ENCODE measurements around the gene MED29. TPM values are rescaled to one million over a fixed set of nuclear protein-coding genes. Genes with fewer than 3 reads are reported as not detected.

MED29 gene
- total RNA-seq, 1 donor from 2014 or later, result 28.2 TPM

DNA sequence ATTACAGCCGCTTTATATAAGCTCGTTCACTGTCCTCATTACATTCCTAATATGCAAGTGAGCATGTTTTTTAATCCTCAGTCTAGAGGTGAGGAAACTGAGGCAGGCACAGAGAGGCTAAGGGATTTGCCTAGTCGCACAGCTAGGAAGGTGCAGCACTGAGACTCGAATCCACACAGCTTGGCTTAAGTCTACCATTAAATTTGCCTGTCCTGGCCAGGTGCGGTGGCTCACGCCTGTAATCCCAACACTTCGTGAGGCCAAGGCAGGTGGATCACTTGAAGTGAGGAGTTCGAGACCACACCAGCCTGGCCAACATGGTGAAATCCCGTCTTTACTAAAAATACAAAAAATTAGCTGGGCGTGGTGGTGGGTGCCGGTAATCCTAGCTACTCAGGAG lies 36.5 kb downstream of the MED29 start:
- H3K4me3 ChIP-seq, result no peak overlapping the region
- H3K4me1 ChIP-seq, result peaks cover 10% of the 10 kb centered on the region
- no peaks in the 10 kb centered on the region for H3K36me3 ChIP-seq
- no peak overlapping the region for H3K4me2 ChIP-seq
- H3F3A ChIP-seq (ENCODE audit: low read depth), result peaks cover 51% of the 10 kb centered on the region
- Mint-ChIP-seq H3K4me1 (peaks cover 24% of the 10 kb centered on the region), H3K27me3 (ENCODE audit: insufficient read depth, low read depth) (peaks cover 4% of the 10 kb centered on the region), H3K4me3 (no peak overlapping the region), H3K27ac (no peak overlapping the region), H3K9me3 (no peaks in the 10 kb centered on the region), H3K36me3 (peaks cover 19% of the 10 kb centered on the region)
- H3K27me3 ChIP-seq, result no peaks in the 10 kb centered on the region
- no peak for DNase-seq (ENCODE audit: low spot score)
- no peak overlapping the region for H2AFZ ChIP-seq (replicated peaks)
- no peak overlapping the region for H3K9ac ChIP-seq
- H4K20me1 ChIP-seq (ENCODE audit: low read depth), result peaks cover 10% of the 10 kb centered on the region
- H3K79me2 ChIP-seq (ENCODE audit: low read depth), result peaks cover under 1% of the 10 kb centered on the region
- H3K27ac ChIP-seq, result no peak overlapping the region
- no peaks in the 10 kb centered on the region for H3K9me3 ChIP-seq (ENCODE audit: low read depth)
- no peak for TF ChIP-seq EZH2 (IDR thresholded peaks at IDR 0.05)
- no peak for TF ChIP-seq EZH2phosphoT487 (IDR thresholded peaks at IDR 0.05)
- TF ChIP-seq, protein P1, sequence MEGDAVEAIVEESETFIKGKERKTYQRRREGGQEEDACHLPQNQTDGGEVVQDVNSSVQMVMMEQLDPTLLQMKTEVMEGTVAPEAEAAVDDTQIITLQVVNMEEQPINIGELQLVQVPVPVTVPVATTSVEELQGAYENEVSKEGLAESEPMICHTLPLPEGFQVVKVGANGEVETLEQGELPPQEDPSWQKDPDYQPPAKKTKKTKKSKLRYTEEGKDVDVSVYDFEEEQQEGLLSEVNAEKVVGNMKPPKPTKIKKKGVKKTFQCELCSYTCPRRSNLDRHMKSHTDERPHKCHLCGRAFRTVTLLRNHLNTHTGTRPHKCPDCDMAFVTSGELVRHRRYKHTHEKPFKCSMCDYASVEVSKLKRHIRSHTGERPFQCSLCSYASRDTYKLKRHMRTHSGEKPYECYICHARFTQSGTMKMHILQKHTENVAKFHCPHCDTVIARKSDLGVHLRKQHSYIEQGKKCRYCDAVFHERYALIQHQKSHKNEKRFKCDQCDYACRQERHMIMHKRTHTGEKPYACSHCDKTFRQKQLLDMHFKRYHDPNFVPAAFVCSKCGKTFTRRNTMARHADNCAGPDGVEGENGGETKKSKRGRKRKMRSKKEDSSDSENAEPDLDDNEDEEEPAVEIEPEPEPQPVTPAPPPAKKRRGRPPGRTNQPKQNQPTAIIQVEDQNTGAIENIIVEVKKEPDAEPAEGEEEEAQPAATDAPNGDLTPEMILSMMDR (IDR thresholded peaks at IDR 0.05), result no peak

DNA sequence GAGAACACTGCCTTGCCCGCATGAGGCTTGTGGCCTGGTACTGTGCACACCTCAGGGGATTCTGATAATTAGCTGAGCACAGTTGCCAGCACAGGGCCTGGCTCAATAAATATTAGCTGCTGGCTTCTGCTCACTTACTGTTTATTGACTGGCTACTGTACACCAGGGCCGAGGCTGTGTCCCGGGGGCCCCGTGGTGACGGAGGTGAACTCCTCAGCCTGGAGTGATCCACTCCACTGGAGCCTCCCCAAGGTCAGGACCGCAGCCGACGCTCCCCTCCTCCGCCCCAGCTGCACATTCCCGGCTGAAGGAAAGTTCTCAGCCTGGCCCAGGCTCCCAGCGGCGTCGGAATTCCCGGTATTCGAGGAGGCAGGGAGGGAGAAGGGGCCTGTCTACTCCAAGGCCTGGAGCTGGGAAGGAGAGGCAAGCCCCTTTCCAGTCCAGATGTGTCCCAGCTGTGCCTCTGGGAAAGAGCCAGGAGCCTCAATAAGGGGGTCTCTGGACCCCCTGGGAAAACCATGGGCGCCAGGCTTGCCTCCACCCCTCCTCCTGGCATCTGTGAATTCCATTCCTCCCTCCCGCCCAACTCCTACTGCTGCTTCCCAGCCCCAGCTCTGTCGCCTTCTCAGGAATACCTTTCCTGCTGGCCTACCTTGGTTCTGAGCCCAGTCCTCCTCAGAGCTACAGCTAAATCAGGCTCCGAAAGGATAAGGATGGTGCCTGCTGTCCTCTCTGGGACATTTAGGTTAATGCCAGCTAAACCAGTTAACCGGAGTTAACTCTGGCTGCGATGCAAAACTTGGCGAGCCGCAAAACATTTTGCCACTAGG lies 37.3 kb downstream of the MED29 start:
- Histone ChIP-seq H2AFZ (replicated peaks) (no peak overlapping the region), H3K9ac (no peak overlapping the region), H3K79me2 (ENCODE audit: low read depth) (peaks cover 8% of the 10 kb centered on the region), H3K27me3 (no peaks in the 10 kb centered on the region), H3K4me1 (peaks cover 10% of the 10 kb centered on the region), H3F3A (ENCODE audit: low read depth) (peaks cover 59% of the 10 kb centered on the region), H3K4me2 (peak overlapping the region; percentile 56), H4K20me1 (ENCODE audit: low read depth) (peaks cover 15% of the 10 kb centered on the region), H3K27ac (peak overlapping the region; percentile 95), H3K36me3 (peaks cover 4% of the 10 kb centered on the region), H3K4me3 (no peak overlapping the region), H3K9me3 (ENCODE audit: low read depth) (no peaks in the 10 kb centered on the region)
- TF ChIP-seq, protein P1 (IDR thresholded peaks at IDR 0.05), result no peak
- TF ChIP-seq EZH2 (IDR thresholded peaks at IDR 0.05), result no peak
- H3K9me3 Mint-ChIP-seq, result no peaks in the 10 kb centered on the region
- H3K4me3 Mint-ChIP-seq, result peak overlapping the region; percentile 73
- DNase-seq (ENCODE audit: low spot score), result peak; percentile 91
- H3K4me1 Mint-ChIP-seq, result peaks cover 24% of the 10 kb centered on the region
- peaks cover 4% of the 10 kb centered on the region for H3K27me3 Mint-ChIP-seq (ENCODE audit: insufficient read depth, low read depth)
- peak overlapping the region; percentile 96 for H3K27ac Mint-ChIP-seq
- peaks cover 22% of the 10 kb centered on the region for H3K36me3 Mint-ChIP-seq

DNA sequence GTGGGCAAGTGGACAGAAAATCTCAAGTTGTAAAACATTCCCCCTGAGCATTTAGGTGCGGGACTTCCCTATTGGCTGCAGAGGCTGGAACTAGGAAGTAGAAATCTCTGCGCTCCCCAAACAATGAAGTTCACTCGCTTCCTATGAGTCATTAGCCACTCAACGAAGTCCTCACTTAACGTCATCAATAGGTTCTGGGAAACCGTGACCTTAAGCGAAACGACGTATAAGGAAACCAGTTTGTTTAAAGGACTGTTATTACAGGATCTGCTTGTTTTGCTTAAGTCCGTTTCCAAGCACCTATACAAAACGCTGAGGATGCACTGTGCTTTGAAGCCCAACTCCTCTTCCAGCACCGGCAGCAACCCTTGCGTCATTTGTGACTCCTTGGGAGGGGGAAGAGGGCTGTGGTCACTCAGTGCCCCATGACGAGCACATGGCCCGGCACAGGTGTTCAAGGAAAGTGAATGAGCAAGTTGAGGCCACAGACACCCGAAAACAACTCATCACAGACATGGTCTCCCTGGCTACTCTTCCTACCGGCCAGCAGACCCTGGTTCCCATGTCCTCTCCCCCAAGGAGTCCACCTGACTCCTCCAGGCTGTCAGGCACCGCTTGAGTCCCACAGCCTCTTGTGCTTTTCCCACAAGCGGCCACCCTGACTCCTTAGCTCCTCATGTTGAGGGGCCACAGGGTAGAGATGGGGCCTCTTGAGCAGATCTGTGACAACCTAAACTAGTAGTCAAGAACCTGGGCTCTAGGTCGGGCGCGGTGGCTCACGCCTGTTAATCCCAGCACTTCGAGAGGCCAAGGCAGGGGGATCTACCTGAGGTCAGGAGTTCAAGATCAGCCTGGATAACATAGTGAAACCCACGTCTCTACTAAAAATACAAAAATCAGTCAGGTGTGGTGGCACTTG lies 39.8 kb downstream of the MED29 start:
- Mint-ChIP-seq H3K4me1 (peaks cover 36% of the 10 kb centered on the region), H3K27me3 (ENCODE audit: insufficient read depth, low read depth) (peaks cover 2% of the 10 kb centered on the region), H3K27ac (peak overlapping the region; percentile 85), H3K36me3 (peaks cover 21% of the 10 kb centered on the region), H3K9me3 (no peaks in the 10 kb centered on the region), H3K4me3 (no peak overlapping the region)
- H3K4me1 ChIP-seq, result peaks cover 21% of the 10 kb centered on the region
- peaks cover 16% of the 10 kb centered on the region for H3K36me3 ChIP-seq
- no peak for TF ChIP-seq EZH2phosphoT487 (IDR thresholded peaks at IDR 0.05)
- TF ChIP-seq, protein P1 (IDR thresholded peaks at IDR 0.05), result no peak
- TF ChIP-seq EZH2 (IDR thresholded peaks at IDR 0.05), result no peak
- H3K4me3 ChIP-seq, result no peak overlapping the region
- H4K20me1 ChIP-seq (ENCODE audit: low read depth), result peaks cover 32% of the 10 kb centered on the region
- peaks cover 31% of the 10 kb centered on the region for H3K79me2 ChIP-seq (ENCODE audit: low read depth)
- H3K9ac ChIP-seq, result no peak overlapping the region
- no peak for DNase-seq (ENCODE audit: low spot score)
- no peaks in the 10 kb centered on the region for H3K9me3 ChIP-seq (ENCODE audit: low read depth)
- no peaks in the 10 kb centered on the region for H3K27me3 ChIP-seq
- peaks cover 76% of the 10 kb centered on the region for H3F3A ChIP-seq (ENCODE audit: low read depth)
- H3K4me2 ChIP-seq, result no peak overlapping the region
- peak overlapping the region; percentile 56 for H3K27ac ChIP-seq
- H2AFZ ChIP-seq (replicated peaks), result no peak overlapping the region
